HG03108 (cell line): ENCODE results near the gene ZNF8.
"Not testable (repeated sequence)": the region's sequence is repeated elsewhere in the genome, so short reads cannot be mapped to it uniquely, and the experiment has no call there.

Experiments
- ATAC-seq: cut with Tn5 transposase; IDR thresholded peaks from one replicate; pipeline ENCODE4 v1.9.1; 2021; ENCODE audit warnings: moderate library complexity; ENCODE audit not compliant: unreplicated experiment

Gene ZNF8

GRCh38 chr19:58334691-58335249 lies 56.0 kb downstream of the ZNF8 start:
- ATAC-seq: no peak

GRCh38 chr19:58335630-58336029 lies 56.9 kb downstream of the ZNF8 start:
- ATAC-seq: no peak

GRCh38 chr19:58336216-58336615 lies 57.5 kb downstream of the ZNF8 start:
- no peak for ATAC-seq

- no peak for ATAC-seq
Measured at GRCh38 chr19:58336820-58337219, 58.1 kb downstream of the ZNF8 start.

- ATAC-seq: no peak
Measured at GRCh38 chr19:58338336-58338735, 59.6 kb downstream of the ZNF8 start.

GRCh38 chr19:58338825-58339558 lies 60.2 kb downstream of the ZNF8 start:
- ATAC-seq: no peak

GRCh38 chr19:58345558-58345957 lies 66.8 kb downstream of the ZNF8 start:
- no peak for ATAC-seq

GRCh38 chr19:58346961-58347929 lies 68.5 kb downstream of the ZNF8 start:
- ATAC-seq: peak; percentile 90

- ATAC-seq: not testable (repeated sequence)
Measured at GRCh38 chr19:58348080-58348479, 69.3 kb downstream of the ZNF8 start.

- ATAC-seq: no peak
Measured at GRCh38 chr19:58349590-58349989, 70.8 kb downstream of the ZNF8 start.

GRCh38 chr19:58350001-58350861 lies 71.5 kb downstream of the ZNF8 start:
- ATAC-seq: no peak

GRCh38 chr19:58350871-58351557 lies 72.3 kb downstream of the ZNF8 start:
- ATAC-seq: no peak

- no peak for ATAC-seq
Measured at GRCh38 chr19:58351558-58351878, 72.8 kb downstream of the ZNF8 start.

GRCh38 chr19:58351990-58352755 lies 73.4 kb downstream of the ZNF8 start:
- ATAC-seq: no peak
